ENCODE measurements around the gene FRYL.

Gene FRYL

GRCh38 chr4:48585401-48585800 lies 194.7 kb downstream of the FRYL start:
- FAIRE-seq (no peak), DNase-seq (ENCODE audit: insufficient read length, low spot score) (no peak)
- TF ChIP-seq CTCF (IDR thresholded peaks at IDR 0.05; ENCODE audit: insufficient read depth, missing control alignments), result no peak

- FAIRE-seq (peak; percentile 97), DNase-seq (ENCODE audit: insufficient read length, low spot score) (no peak)
- TF ChIP-seq CTCF (IDR thresholded peaks at IDR 0.05; ENCODE audit: insufficient read depth, missing control alignments), result peak; percentile 96
Measured at GRCh38 chr4:48578132-48578968, 201.7 kb downstream of the FRYL start.

GRCh38 chr4:48575964-48576363 lies 204.1 kb downstream of the FRYL start:
- no peak for FAIRE-seq
- DNase-seq (ENCODE audit: insufficient read length, low spot score), result no peak
- no peak for TF ChIP-seq CTCF (IDR thresholded peaks at IDR 0.05; ENCODE audit: insufficient read depth, missing control alignments)

GRCh38 chr4:48571471-48571870 lies 208.6 kb downstream of the FRYL start:
- FAIRE-seq (no peak), DNase-seq (ENCODE audit: insufficient read length, low spot score) (no peak)
- no peak for TF ChIP-seq CTCF (IDR thresholded peaks at IDR 0.05; ENCODE audit: insufficient read depth, missing control alignments)

GRCh38 chr4:48570646-48571220 lies 209.3 kb downstream of the FRYL start:
- no peak for TF ChIP-seq CTCF (IDR thresholded peaks at IDR 0.05; ENCODE audit: insufficient read depth, missing control alignments)
- FAIRE-seq (no peak), DNase-seq (ENCODE audit: insufficient read length, low spot score) (no peak)

GRCh38 chr4:48566034-48566384 lies 214.1 kb downstream of the FRYL start:
- FAIRE-seq (no peak), DNase-seq (ENCODE audit: insufficient read length, low spot score) (no peak)
- TF ChIP-seq CTCF (IDR thresholded peaks at IDR 0.05; ENCODE audit: insufficient read depth, missing control alignments), result no peak
